Activated T-helper 9 cell treated with anti-CD3 and anti-CD28 coated beads, Interleukin-2, amount 50 U/mL, for 16 hours (primary cell): ENCODE measurements around the gene ABCA10.
"Not testable (repeated sequence)": the region's sequence is repeated elsewhere in the genome, so short reads cannot be mapped to it uniquely, and the experiment has no call there.

Experiments
- DNase-seq: peaks from one replicate; pipeline ENCODE4 v3.0.0-alpha.2; 2020; ENCODE audit warnings: low read depth

ABCA10 gene

DNA sequence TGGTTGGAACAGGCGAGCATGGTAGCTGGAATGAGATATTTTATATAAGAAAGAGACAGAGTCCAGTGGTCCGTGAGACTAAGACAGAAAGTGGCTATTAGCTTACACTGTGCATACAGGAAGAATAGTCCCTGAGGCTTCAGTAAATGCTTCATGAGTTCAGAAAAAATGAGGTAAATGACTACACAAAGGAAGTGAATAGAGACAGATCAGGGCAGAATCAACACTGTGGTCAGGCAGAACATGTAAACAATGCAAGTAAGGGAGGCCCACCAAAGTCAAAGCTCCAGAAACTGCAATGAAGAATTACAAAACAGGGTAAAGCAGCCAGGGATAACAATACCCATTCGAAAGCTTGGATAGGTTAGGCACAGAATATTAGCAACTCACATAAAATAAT is 4.8 kb downstream of the ABCA10 start:
- DNase-seq, result no peak

DNA sequence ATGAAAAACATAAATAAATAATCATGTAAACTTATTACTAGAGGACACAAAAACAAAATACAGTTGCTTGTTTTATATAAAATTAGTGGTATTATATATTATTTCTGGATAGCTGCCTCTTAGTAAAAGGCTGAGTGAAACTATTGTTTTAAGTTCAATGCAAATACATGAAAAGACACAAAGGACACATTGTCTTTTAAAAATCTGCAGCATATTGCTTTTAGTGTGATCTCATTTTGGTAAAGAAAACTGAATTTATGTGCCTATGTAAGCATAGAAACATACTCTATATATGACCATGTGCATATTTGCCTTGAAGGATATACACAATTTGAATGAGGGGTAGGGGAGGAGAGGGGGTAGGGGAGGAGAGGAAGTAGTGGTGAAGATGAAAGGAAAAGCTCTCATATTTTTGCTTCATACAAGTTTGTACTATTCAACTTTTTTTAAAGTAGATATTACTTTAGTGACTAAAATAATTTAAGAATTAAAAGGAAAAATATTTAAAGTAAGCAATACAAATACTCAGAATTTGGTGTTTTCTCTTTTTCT is 5.8 kb downstream of the ABCA10 start:
- no peak for DNase-seq

DNA sequence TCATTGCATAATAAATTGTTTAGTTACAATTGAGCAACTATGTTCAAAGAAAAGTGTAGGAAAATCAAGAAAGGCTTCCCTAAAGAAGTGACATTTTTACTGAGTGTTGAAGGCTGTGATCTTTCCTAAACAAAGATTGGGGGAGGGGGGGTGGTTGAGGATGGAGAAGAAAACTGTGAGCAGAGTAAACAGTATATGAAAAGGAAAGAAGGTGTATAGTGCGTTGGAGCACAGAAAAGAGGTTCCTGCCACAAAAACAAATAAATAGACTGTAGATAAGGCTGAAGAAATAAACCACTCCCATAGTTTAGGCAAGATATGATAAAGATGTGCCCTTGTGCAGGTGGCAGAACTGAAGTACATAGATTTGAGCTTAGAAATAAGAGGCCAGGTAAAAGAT is 8.5 kb downstream of the ABCA10 start:
- DNase-seq, result no peak

DNA sequence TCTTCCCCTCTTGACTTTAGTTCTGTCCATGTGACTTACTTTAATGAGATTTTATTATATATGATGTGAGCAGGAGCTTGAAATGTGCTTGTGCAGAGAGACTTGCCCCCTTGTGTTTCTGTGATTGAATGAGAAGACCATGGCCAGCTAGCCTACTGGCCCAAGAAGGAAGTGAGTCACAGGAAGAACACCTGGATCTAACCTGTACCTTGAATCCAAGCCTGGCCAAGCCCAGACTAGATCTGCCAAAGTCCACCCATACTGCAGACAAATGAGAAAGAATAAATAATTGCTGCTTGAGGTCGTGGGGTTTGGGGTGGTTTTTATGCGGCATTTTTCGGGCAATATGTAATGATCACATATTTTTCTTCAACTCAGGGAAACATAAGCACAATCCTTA is 9.6 kb downstream of the ABCA10 start:
- DNase-seq, result no peak

DNA sequence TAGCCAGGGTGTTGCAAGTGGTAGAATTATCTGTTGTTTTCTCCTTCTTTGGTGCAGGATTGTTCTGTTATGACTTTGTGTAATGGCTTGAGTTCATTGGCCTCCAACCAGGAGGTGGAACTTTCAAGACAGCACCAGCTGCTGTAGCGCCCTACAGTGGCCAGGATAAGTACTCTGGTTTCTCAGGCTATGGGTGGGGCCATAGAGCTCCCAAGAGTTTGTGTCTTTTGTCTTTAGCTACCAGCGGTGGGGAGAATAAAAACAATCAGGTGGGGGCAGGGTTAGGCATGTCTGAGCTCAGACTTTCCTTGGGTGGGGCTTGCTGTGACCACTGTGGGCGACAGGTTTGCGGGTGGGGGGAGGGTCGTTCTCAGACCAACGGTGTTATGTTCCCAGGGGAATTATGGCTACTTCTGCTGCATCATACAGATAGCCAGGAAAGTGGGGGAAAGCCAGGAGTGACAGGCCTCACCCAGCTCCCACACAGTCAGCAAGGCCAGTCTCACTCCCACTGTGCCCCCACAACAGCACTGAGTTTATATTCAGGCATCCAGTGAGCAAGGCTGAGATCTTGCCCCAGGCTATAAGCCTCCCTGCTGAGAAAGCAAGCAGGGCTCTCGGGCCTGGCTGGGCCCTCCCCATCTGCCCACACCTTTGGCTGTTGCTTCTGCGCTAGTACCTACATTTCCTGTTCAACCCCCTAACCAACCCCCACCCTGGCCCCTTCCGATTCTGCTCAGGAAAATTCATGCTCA is 15.4 kb downstream of the ABCA10 start:
- no peak for DNase-seq

DNA sequence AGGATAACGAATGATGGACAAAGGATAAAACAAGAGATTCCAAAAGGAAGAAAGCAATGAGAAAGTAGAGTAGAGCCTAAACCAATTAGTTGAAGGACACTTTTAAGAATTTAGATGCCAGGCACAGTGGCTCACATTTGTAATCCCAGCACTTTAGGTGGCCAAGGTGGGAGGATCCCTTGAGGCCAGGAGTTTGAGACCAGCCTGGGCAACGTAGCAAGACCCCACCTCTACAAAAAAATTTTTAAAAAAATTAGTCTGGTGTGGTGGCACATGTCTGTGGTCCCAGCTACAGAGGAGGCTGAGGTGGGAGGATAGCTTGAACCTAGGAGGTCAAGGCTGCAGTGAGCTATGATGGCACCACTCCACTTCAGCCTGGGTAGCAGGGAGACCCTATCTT is 20.0 kb downstream of the ABCA10 start:
- no peak for DNase-seq

DNA sequence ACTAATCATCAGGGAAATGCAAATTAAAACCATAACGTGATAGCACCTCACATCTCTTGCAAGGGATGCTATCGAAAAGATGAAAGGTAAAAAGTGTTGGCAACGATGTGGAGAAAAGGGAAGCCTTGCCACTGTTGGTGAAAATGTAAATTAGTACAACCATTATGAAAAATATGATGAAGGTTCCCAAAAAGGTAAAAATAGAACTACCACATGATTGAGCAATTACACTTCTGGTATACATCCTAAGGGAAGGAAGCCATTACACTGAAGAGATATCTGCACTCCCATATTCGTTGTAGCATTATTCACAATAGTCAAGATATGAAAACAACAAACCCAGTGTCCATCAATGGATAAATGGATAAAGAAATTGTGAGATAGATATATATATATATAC is 21.5 kb downstream of the ABCA10 start:
- DNase-seq, result no peak

DNA sequence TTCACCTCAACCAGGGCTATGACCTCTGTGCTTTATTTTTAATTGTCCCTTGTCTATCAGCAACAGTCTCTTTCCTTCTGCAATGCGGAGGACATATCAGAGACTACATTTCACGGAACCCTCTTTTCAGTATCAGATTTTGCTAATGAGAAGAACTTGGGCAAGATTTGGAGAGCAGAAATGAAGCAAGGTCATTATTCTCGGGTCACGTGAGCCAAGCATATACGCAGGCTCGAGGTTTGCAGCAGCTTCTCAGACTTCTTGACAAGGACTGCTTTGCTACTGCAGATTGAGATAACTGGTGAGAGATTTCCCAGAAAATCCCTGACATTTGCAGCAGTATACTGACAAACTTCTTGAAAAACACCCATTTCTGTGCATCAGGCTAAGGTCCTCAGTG is 30.4 kb downstream of the ABCA10 start:
- no peak for DNase-seq

DNA sequence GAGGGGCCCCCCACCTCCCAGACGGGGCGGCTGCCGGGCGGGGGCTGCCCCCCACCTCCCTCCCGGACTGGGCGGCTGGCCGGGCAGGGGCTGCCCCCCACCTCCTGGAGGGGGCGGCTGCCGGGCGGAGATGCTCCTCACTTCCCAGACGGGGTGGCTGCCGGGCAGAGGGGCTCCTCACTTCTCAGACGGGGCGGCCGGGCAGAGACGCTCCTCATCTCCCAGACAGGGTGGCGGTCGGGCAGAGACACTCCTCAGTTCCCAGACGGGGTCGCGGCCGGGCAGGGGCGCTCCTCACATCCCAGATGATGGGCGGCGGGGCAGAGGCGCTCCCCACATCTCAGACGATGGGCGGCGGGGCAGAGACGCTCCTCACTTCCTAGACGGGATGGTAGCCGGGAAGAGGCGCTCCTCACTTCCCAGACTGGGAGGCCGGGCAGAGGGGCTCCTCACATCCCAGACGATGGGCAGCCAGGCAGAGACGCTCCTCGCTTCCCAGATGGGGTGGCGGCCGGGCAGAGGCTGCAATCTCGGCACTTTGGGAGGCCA is 32.4 kb downstream of the ABCA10 start:
- DNase-seq, result not testable (repeated sequence)

DNA sequence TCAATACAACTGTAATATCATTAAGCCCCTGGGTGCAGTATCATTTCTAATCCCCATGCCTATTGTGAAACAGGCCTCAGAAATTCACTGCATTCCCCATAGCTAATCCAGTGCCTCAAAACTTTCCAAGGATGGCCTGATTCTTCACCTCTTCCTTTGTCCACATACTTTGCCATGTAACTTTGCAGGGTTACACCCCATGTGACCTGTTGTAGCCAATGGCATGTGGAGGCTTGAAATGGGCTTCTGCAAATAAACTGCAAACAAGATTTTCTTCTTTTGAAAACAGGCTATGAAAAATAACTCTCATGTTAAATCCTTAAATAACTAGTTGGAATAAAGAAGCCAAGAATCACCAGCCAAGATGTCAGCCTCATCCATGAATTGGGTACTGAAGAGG is 35.9 kb downstream of the ABCA10 start:
- DNase-seq, result no peak

DNA sequence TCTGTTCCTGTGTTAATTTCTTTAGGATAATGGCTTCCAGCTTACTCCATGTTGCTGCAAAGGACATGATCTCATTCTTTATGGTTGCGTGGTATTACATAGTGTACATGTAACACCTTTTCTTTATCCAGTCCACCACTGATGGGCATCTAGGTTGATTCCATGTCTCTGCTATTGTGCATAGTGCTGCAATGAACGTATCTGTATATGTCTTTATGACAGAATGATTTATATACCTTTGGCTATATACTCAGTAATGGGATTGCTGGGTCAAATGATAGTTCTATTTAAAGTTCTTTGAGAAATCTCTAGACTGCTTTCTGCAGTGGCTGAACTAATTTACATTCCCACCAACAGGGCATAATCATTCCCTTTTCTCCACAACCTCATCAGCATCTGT is 39.8 kb downstream of the ABCA10 start:
- no peak for DNase-seq

DNA sequence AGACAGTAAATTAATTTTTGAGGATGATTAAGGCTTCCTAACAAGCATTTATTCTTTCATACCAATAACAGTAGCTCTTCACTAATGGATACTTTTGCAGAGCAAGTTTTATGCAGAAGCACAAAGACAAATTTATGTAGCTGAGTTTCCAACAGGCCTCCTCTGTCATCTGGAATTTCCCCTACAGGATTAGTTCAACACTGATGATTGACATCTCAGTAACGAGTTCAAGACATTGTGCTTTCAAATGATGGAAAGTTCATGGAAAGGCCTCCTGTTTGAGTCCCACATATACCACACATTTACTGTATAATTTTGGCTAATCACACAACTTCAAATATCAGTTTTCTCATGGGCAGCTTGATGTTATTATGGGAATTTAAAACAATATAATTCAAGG is 40.6 kb downstream of the ABCA10 start:
- no peak for DNase-seq

DNA sequence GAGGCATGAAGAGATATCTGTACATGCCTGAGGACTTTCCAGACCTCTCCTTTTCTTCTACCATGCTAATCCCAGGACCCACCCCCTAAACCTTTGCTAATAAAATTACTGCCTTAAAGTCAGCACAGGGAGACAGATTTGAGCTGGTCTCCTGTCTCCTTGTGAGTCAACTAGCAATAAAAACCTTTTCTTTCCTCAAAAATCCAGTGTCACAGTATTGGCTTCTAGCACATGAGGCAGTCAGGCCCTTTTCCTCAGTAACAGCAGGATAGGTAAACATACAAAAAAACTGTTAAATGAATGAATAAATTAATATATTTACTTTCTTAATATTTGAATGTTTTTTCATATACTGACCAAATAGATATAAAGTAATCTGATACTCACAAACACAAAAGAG is 41.3 kb downstream of the ABCA10 start:
- no peak for DNase-seq

DNA sequence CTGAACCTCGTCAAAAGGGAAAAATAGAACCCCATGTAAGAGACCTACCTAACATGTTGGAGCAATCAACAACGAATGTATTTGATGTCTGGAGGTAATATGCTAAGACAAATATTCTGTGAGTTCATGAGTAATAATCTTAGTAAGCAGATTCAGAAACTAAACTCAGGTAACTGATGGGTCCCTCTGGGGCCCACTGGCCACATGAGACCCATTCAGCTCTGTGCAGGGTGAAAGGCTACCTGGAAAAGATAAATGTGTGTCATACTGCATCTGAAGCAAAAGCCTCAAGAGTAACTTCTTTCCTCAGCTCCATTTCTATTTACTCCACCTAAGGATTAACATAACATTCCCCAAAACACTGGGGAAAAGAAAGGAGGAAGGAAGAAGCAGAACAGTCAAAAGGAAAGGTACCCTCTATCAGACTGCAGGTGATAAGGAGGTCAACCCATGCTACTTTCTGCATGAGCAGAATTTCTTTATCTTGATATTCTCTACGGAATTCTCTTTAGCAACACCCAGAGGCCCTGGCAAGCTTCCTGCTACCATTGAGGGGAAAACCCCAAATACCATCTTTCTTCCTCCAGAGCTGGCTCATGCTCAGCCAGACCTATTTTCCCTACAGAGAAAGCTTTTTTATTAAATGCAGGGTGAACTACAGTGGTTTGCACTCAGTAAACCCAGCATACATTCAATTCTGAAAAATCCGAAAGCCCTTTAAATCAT is 49.2 kb downstream of the ABCA10 start:
- no peak for DNase-seq

DNA sequence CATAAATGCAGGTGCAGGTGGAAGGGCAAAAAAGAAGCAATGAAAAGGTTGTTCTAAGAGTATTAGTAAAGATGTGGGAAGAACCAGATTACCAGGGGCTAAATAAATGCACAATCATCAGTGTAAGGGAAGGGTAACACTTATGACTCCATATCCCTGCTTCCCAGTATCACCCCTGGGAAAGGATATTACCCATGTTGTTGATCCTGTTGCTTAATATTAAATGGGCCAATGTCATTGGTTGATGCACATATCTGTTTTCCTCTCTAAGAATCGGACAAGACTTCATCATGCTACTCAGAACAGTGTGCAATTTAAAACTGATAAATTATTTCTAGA is 52.2 kb downstream of the ABCA10 start:
- no peak for DNase-seq

DNA sequence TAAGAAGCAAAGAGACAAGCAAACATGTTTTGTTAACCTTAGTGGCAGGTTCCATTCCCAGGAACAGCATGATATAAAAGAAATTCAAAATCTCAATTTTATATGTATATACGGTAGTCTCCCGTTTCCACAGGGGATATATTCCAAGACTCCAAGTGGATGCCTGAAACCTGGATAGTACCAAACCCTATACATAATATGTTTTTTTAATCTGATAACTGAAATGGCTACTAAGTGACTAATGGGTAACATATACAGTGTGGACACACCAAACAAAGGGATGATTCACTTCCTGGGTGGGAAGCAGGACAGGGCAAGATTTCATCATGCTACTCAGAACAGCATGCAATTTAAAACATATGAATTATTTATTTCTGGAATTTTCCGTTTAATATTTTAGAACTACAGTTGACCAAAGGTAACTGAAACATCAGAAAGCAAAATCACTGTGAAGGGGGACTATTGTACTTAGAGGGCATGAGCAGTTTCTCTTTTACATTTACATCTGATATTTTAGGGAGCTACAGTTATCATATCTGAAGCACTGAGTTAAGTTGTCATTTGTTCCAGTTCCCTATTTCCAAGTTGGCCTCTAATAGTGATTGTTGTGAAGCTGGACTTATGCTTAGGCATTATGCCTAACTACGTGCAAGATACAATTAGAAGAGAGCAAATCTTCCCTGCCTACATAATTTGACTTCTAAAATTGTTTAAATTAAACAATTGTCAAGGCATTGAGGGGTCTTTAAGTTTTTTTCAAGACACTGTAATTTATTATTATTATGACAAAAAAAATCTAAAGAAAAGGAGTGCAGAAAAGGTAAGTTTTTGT is 52.8 kb downstream of the ABCA10 start:
- no peak for DNase-seq

DNA sequence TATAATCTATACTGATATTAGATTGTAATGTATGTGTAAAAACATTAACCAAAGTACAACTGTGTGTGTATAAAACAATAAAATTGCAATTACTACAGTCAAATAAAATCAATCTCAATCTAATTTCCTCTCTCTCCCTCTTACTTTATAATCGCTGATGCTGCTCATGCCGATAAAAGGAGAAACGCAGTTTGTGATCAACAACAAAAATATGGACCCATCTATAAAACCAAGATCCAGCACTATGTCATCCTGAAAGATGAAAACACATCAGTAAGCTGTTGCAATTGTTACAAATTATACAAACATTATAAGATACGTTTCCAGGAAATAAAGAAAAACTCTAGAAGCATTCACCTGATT is 53.4 kb downstream of the ABCA10 start:
- no peak for DNase-seq

DNA sequence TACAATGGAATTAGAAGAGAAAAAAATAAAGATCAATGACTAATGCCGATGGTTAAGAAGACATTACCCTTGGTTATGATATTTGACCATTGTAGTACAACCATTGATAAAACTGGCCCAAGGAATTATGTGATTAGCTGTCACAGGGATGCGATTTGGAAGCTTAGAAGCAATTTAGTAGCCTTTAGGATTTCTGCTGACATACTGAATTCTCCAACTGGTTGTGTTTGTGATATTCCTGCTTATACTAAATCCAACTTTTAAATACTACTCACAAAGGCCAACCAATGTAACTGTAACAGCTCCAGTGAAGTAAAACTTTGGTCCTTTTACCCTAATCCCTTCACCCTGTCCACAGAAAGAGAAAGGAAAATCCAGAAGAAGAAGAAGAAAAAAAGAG is 55.5 kb downstream of the ABCA10 start:
- no peak for DNase-seq

DNA sequence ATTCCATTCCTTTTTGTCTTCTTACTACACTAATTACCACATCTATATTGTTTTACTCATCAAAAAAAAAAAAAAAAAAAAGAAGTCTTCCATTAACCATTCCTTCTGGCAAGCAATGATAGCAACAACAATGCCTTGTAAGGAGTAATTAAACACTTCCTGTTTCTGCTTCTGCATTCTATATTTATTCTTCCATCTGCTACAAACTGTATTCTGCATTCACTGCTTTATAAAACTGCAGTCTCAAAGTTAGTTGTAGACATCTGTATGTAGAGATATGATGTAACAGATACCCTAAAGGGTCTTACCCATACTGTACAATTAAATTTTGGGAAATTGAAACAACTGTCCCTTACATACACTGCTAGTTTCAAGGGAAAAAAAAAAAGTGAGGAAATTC is 58.2 kb downstream of the ABCA10 start:
- DNase-seq, result no peak

DNA sequence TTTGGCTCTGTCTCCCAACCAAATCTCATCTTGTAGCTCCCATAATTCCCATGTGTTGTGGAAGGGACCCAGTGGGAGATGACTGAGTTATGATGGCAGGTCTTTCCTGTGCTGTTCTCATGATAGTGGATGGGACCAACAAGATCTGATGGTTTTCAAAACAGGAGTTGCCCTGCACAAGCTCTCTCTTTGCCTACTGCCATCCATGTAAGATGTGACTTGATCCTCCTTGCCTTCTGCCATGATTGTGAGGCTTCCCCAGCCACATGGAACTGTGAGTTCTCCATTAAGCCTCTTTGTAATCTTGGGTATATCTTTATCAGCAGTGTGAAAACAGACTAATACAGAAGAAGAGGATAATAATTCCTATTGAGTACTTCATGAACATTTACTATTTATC is 60.0 kb downstream of the ABCA10 start:
- DNase-seq, result not testable (repeated sequence)

DNA sequence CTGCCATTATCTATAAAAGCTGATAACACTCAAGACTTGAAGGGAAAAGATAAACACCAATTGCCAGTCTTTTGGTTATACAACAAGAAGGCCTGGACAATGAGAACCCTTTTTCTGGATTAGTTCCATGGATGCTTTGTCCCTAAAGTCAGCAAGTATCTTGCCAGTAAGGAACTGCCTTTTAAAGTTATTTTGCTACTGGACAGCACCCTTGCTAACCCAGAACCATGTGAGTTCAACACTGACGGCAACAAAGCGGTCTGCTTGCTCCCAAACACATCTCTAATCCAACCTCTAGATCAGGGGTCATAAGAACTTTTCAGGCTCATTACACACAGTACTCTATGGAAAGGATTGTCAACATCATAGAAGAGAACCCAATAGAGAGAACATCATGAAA is 61.7 kb downstream of the ABCA10 start:
- no peak for DNase-seq

DNA sequence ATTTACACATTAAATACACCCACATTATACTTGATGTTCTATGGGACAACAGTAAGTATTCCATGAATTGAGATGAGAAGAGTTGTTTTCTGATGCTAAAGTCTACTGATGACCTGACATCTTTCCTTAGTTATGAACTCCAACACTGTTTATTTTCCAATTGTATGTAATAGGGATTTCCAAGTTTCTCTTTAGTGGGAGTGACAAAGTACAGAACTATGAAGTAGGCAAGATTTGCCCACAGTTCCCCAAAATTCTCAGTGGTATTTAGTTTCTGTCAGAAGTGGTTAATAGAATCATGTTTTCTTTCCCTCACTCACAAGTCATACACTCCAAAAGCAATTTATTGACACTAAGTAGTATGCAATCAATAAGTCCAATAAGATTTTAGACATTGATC is 64.4 kb downstream of the ABCA10 start:
- no peak for DNase-seq

DNA sequence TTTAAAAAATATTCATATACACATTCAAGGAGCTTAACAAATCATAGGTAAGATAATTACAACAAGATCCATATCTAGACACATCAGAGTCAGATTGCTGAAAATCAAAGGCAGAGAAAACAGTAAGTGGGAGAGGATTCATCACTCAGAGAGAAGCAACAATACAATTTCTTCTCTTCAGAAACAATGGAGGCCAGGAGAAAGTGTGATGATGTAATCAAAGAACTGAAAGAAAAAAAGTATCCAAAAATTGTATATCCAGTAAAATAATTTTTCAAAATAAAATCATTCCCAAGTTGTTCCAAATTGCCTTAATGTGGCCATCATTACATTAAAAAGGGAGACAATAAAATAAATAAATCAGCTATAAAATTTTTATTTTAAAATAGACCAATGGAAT is 69.2 kb downstream of the ABCA10 start:
- no peak for DNase-seq
